Measurements from ENCODE around the gene CCER1. TPM values are rescaled to one million over a fixed set of nuclear protein-coding genes. Genes with fewer than 3 reads are reported as not detected.

The CCER1 gene
- total RNA-seq, 4 donors from 2014 or later: not detected

GRCh38 chr12:90936230-90937005 is 18.6 kb downstream of the CCER1 start:
- H3K27me3 ChIP-seq: no peaks in the 10 kb centered on the region
- H3K9me3 ChIP-seq: no peaks in the 10 kb centered on the region
- intact Hi-C loops (cut with DNase I; ENCODE audit: low total_unique reads): no loop called here
- H3K36me3 ChIP-seq: no peaks in the 10 kb centered on the region
- no peak overlapping the region for H3K4me3 ChIP-seq
- DNase-seq: no peak
- TF ChIP-seq POLR2A (IDR thresholded peaks at IDR 0.05): no peak
- no peak for TF ChIP-seq CTCF (IDR thresholded peaks at IDR 0.05)
- no peak overlapping the region for H3K27ac ChIP-seq
- H3K4me1 ChIP-seq: no peaks in the 10 kb centered on the region

GRCh38 chr12:90925562-90925961 is 29.4 kb downstream of the CCER1 start:
- no peak for DNase-seq
- intact Hi-C loops (cut with DNase I; ENCODE audit: low total_unique reads): no loop called here
- TF ChIP-seq CTCF (IDR thresholded peaks at IDR 0.05): no peak
- TF ChIP-seq POLR2A (IDR thresholded peaks at IDR 0.05): no peak

GRCh38 chr12:90924406-90924805 is 30.6 kb downstream of the CCER1 start:
- Histone ChIP-seq H3K4me1 (no peaks in the 10 kb centered on the region), H3K9me3 (no peaks in the 10 kb centered on the region), H3K36me3 (no peaks in the 10 kb centered on the region), H3K27me3 (no peaks in the 10 kb centered on the region), H3K27ac (no peak overlapping the region), H3K4me3 (no peak overlapping the region)
- DNase-seq: no peak
- no peak for TF ChIP-seq CTCF (IDR thresholded peaks at IDR 0.05)
- no peak for TF ChIP-seq POLR2A (IDR thresholded peaks at IDR 0.05)
- intact Hi-C loops (cut with DNase I; ENCODE audit: low total_unique reads): no loop called here

More at GRCh38 chr12:90925562-90925961, 29.4 kb downstream of the CCER1 start:
- Histone ChIP-seq H3K4me3 (no peak overlapping the region), H3K27me3 (no peaks in the 10 kb centered on the region), H3K27ac (no peak overlapping the region), H3K9me3 (peaks cover 0 to 3% of the 10 kb centered on the region in 2 donors), H3K36me3 (no peaks in the 10 kb centered on the region), H3K4me1 (no peaks in the 10 kb centered on the region)

- Histone ChIP-seq H3K27me3 (no peaks in the 10 kb centered on the region), H3K36me3 (no peaks in the 10 kb centered on the region), H3K27ac (no peak overlapping the region), H3K9me3 (no peaks in the 10 kb centered on the region), H3K4me1 (no peaks in the 10 kb centered on the region), H3K4me3 (no peak overlapping the region)
- intact Hi-C loops (cut with DNase I; ENCODE audit: low total_unique reads): no loop called here
- no peak for DNase-seq
- TF ChIP-seq POLR2A (IDR thresholded peaks at IDR 0.05) (no peak), CTCF (IDR thresholded peaks at IDR 0.05) (no peak)
Measured at GRCh38 chr12:90922145-90922627, 32.8 kb downstream of the CCER1 start.

GRCh38 chr12:90921536-90921935 is 33.4 kb downstream of the CCER1 start:
- no peaks in the 10 kb centered on the region for H3K9me3 ChIP-seq
- TF ChIP-seq CTCF (IDR thresholded peaks at IDR 0.05) (no peak), POLR2A (IDR thresholded peaks at IDR 0.05) (no peak)
- H3K4me1 ChIP-seq: no peaks in the 10 kb centered on the region
- no peak overlapping the region for H3K4me3 ChIP-seq
- no peak for DNase-seq
- no peak overlapping the region for H3K27ac ChIP-seq
- H3K27me3 ChIP-seq: no peaks in the 10 kb centered on the region
- H3K36me3 ChIP-seq: no peaks in the 10 kb centered on the region
- intact Hi-C loops (cut with DNase I; ENCODE audit: low total_unique reads): no loop called here
